HepG2 (cell line): ENCODE measurements around the gene DLG5.

Source experiments
- CBX1 ChIP-seq: IDR thresholded peaks from one replicate; pipeline ENCODE4 v1.6.1; 2016; ENCODE audit warnings: antibody characterized with exemption, low read depth
- CREB1 ChIP-seq, 2 experiments: fragments of 450-650 bp in 1 of 2; IDR thresholded peaks; 2 replicates each; pipeline ENCODE4 v1.6.1; 2016 to 2017; ENCODE audit warnings: control low read depth in 1 of 2, mild to moderate bottlenecking in 1 of 2, missing compliant biosample characterization in 1 of 2, missing genetic modification characterization in 1 of 2
- CTCF ChIP-seq: sonication (generic); formaldehyde crosslinking; IDR thresholded peaks from 2 replicates; pipeline ENCODE4 v1.5.0; 2020; ENCODE audit warnings: mild to moderate bottlenecking, missing genetic modification reagents, moderate library complexity
- EZH2 ChIP-seq: conservative IDR thresholded peaks from 2 replicates; pipeline ENCODE4 v1.6.1; 2012; ENCODE audit warnings: mild to moderate bottlenecking, low read depth, low read length, moderate library complexity
- KDM2A ChIP-seq: sonication (generic); formaldehyde crosslinking; IDR thresholded peaks from 2 replicates; pipeline ENCODE4 v1.4.0; 2020; ENCODE audit warnings: low read depth, missing genetic modification reagents, borderline replicate concordance
- NFE2L1 ChIP-seq: sonication (generic); formaldehyde crosslinking; IDR thresholded peaks from 2 replicates; pipeline ENCODE4 v1.4.0; 2020; ENCODE audit warnings: missing genetic modification reagents, mild to moderate bottlenecking, borderline replicate concordance
- SP5 ChIP-seq: IDR thresholded peaks from 2 replicates; pipeline ENCODE4 v1.6.1; 2016; ENCODE audit warnings: low read depth, borderline replicate concordance
- TAF1 ChIP-seq: sonication (generic); formaldehyde crosslinking; IDR thresholded peaks from 2 replicates; pipeline ENCODE4 v1.4.0; 2020; ENCODE audit warnings: missing genetic modification reagents
- TBX3 ChIP-seq: fragments of 450-650 bp; IDR thresholded peaks from 2 replicates; pipeline ENCODE4 v1.6.1; 2017; ENCODE audit warnings: antibody characterized with exemption, mild to moderate bottlenecking, inconsistent platforms, borderline replicate concordance
- U2AF2 ChIP-seq: fragments of 200-400 bp; formaldehyde crosslinking; IDR thresholded peaks from 2 replicates; pipeline ENCODE4 v1.6.1; 2017; ENCODE audit warnings: low read depth, mild to moderate bottlenecking, low read length
- ZKSCAN1 ChIP-seq: fragments of 150-350 bp; IDR thresholded peaks from 2 replicates; pipeline ENCODE4 v1.6.1; 2014; ENCODE audit warnings: low read length
- ZNF18 ChIP-seq: sonication (generic); formaldehyde crosslinking; IDR thresholded peaks from 2 replicates; pipeline ENCODE4 v1.8.0; 2022; ENCODE audit warnings: mild to moderate bottlenecking, missing genetic modification reagents; ENCODE audit not compliant: insufficient replicate concordance

GRCh38 chr10:77907462-77907861, 19.1 kb downstream of the DLG5 start:
- TF ChIP-seq CBX1 (no peak), TBX3 (no peak), ZKSCAN1 (no peak), NFE2L1 (CRISPR knock-in tag) (no peak), KDM2A (no peak), EZH2 (no peak), CTCF (CRISPR knock-in tag) (no peak), TAF1 (CRISPR knock-in tag) (no peak), SP5 (CRISPR knock-in tag) (no peak), U2AF2 (no peak), ZNF18 (CRISPR knock-in tag) (no peak), CREB1 (IDR thresholded peaks at IDR 0.05) (no peak), CREB1 (CRISPR knock-in tag; IDR thresholded peaks at IDR 0.05) (no peak)
